K562 (cell line): ENCODE measurements around the gene SLC35A1. TPM values are rescaled to one million over a fixed set of nuclear protein-coding genes. Genes with fewer than 3 reads are reported as not detected.
A peak's percentile ranks its signal among the peaks of the same experiment; 100 is the strongest.

ENCODE experiments used
- POLR2AphosphoS2 ChIP-seq: IDR thresholded peaks from 2 replicates; pipeline ENCODE4 v1.6.1; 2012; ENCODE audit warnings: low read length, improper control_type of control experiment
- THRAP3 ChIP-seq: fragments of 450-650 bp; IDR thresholded peaks from 2 replicates; pipeline ENCODE4 v1.6.1; 2016; ENCODE audit warnings: mild to moderate bottlenecking, inconsistent platforms, borderline replicate concordance
- ZNF263 ChIP-seq: sonication (generic); formaldehyde crosslinking; IDR thresholded peaks from 2 replicates; pipeline ENCODE4 v1.8.0; 2022; ENCODE audit warnings: mild to moderate bottlenecking, missing genetic modification reagents, borderline replicate concordance
- ZNF407 ChIP-seq: fragments of 450-650 bp; IDR thresholded peaks from 2 replicates; pipeline ENCODE4 v1.6.1; 2016; ENCODE audit warnings: low read depth
- polyA plus RNA-seq, 8 experiments: library from polyadenylated mRNA; depleted of rRNA in 4 of 8; stranded (reverse) in 5 of 8; unstranded in 3 of 8; fragments of >200 nt; fragmentation: Nextera tagmentation in 2 of 8; fragmentation: Illumina TruSeq in 1 of 8; extraction: Ambion mirVana in 2 of 8; extraction: Trizol in 1 of 8; gene quantifications; 2 replicates each; pipeline versions ENCODE4 v1.2.1 to v1.2.3, GENCODE V29; 2011 to 2014; ENCODE audit warnings: inconsistent platforms in 1 of 8, missing spikeins in 1 of 8
- total RNA-seq, 7 experiments: library from RNA; depleted of rRNA in 6 of 7; stranded (reverse); fragments of >200 nt in 6 of 7; fragmentation: Illumina TruSeq in 2 of 7; extraction: Trizol in 2 of 7; gene quantifications; 2 replicates each; pipeline versions ENCODE4 v1.2.1 to v1.2.3, GENCODE V29; 2011 to 2021; ENCODE audit warnings: low replicate concordance in 1 of 7

The SLC35A1 gene
- total and polyA plus RNA-seq, 9 of the 15 experiments (the other 6 are each of a cell fraction or from before 2014, with no cell fraction given), result 7.5 to 37.1 (median 14.9) TPM

DNA sequence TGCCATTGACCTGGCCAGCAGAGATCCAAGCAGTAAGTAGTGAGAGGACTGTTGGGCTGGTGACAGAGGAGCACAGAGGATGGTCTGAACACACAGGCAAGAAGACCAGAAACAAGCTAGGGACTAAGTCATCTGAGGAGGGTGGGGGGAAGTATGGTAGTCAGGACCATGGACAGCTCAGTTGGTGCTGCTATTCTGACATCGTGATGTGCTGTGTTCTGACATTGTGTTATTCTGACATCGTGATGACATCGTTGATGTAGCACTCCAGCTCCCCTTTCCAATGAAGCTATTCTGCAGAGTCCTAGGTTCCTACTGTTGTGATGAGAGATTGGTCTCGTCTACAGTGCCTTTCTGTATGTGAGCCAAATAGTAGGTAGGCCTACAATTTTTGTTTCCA, 36.3 kb upstream of the SLC35A1 start (continued):
- TF ChIP-seq ZNF407, result no peak
- TF ChIP-seq THRAP3, result no peak
- TF ChIP-seq POLR2AphosphoS2, result no peak
- TF ChIP-seq ZNF263 (CRISPR knock-in tag), result peak; percentile 33; the same call in 1 of the 2 replicates
